GM23248 (cell line): ENCODE results near the gene LCE3B.

ENCODE experiments used
- EZH2 ChIP-seq: fragments of 200-600 bp; sonication (generic); IDR thresholded peaks from 2 replicates; pipeline ENCODE4 v1.6.1; 2018; ENCODE audit warnings: antibody characterized with exemption, mild to moderate bottlenecking; ENCODE audit not compliant: insufficient read depth, poor library complexity, severe bottlenecking
- EZH2phosphoT487 ChIP-seq: fragments of 200-600 bp; sonication (generic); IDR thresholded peaks from 2 replicates; pipeline ENCODE4 v1.6.1; 2018; ENCODE audit warnings: antibody characterized with exemption, moderate library complexity, mild to moderate bottlenecking, low read depth; ENCODE audit not compliant: insufficient read depth

- no peak for TF ChIP-seq EZH2phosphoT487
- TF ChIP-seq EZH2 = no peak
These were observed 33.0 kb downstream of the LCE3B start for GRCh38 chr1:152646656-152647055.
